ENCODE data around the gene NHSL1.
"Not testable (repeated sequence)": the region's sequence is repeated elsewhere in the genome, so short reads cannot be mapped to it uniquely, and the experiment has no call there.

DNA sequence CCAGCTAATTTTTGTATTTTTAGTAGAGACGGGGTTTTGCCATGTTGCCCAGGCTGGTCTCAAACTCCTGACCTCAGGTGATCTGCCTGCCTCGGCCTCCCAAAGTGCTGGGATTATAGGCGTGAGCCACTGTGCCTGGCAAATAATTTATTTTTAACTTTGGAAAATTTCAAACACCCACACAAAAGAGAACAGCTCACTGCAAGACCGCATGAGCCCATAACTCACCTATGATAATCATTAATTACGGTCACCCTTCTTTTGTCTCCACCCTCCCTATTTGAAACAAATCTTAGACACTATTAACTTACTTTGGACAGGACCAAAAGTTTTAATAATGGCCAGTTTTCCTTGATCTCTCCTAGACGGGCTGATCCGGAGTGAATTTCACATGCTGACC, 74.0 kb downstream of the NHSL1 start:
- TF ChIP-seq, protein P1, sequence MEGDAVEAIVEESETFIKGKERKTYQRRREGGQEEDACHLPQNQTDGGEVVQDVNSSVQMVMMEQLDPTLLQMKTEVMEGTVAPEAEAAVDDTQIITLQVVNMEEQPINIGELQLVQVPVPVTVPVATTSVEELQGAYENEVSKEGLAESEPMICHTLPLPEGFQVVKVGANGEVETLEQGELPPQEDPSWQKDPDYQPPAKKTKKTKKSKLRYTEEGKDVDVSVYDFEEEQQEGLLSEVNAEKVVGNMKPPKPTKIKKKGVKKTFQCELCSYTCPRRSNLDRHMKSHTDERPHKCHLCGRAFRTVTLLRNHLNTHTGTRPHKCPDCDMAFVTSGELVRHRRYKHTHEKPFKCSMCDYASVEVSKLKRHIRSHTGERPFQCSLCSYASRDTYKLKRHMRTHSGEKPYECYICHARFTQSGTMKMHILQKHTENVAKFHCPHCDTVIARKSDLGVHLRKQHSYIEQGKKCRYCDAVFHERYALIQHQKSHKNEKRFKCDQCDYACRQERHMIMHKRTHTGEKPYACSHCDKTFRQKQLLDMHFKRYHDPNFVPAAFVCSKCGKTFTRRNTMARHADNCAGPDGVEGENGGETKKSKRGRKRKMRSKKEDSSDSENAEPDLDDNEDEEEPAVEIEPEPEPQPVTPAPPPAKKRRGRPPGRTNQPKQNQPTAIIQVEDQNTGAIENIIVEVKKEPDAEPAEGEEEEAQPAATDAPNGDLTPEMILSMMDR (IDR thresholded peaks at IDR 0.05), result not testable (repeated sequence)
- TF ChIP-seq POLR2AphosphoS5, POLR2A (IDR thresholded peaks at IDR 0.05): not testable (repeated sequence)

All from prostate gland (tissue), 2 donors.